SK-N-MC (cell line): Measurements from ENCODE around the gene ERI3.

Experiments
- DNase-seq: peaks from one replicate; pipeline ENCODE4 v3.0.0-alpha.2; 2011; ENCODE audit warnings: low read depth, low spot score
- H3K27ac ChIP-seq: fragments of 200-600 bp; sonication (generic); 2 replicates; pipeline ENCODE4 v1.5.1; 2016; ENCODE audit warnings: mixed run types
- H3K36me3 ChIP-seq: fragments of 200-600 bp; sonication (generic); 2 replicates; pipeline ENCODE4 v1.6.1; 2017; ENCODE audit warnings: antibody characterized with exemption, low read length, mixed read lengths; ENCODE audit not compliant: insufficient read depth
- H3K4me3 ChIP-seq: fragments of 200-600 bp; sonication (generic); 2 replicates; pipeline ENCODE4 v1.5.1; 2016
- H3K9ac ChIP-seq: fragments of 200-600 bp; sonication (generic); 2 replicates; pipeline ENCODE4 v1.8.0; 2017; ENCODE audit warnings: mixed run types, mixed read lengths; ENCODE audit not compliant: insufficient read length
- H3K9me3 ChIP-seq: fragments of 200-600 bp; sonication (generic); 2 replicates; pipeline ENCODE4 v1.6.1; 2017; ENCODE audit warnings: low read depth, mild to moderate bottlenecking, antibody characterized with exemption, low read length, moderate library complexity, mixed read lengths
- EZH2 ChIP-seq: fragments of 200-600 bp; sonication (generic); IDR thresholded peaks from one replicate; pipeline ENCODE4 v1.6.1; 2017; ENCODE audit warnings: antibody characterized with exemption
- FOXP2 ChIP-seq: optimal IDR thresholded peaks from 2 replicates; pipeline ENCODE3; 2011; ENCODE audit warnings: mild to moderate bottlenecking, moderate library complexity; ENCODE audit not compliant: insufficient read depth; ENCODE audit errors: extremely low read length, control extremely low read depth
- POLR2AphosphoS5 ChIP-seq: IDR thresholded peaks from 2 replicates; pipeline ENCODE4 v1.6.1; 2012; ENCODE audit warnings: mild to moderate bottlenecking, low read depth, low read length, borderline replicate concordance

Gene ERI3

GRCh38 chr1:44260792-44261170 is 94.3 kb downstream of the ERI3 start:
- Histone ChIP-seq H3K9ac (no peak overlapping the region), H3K9me3 (no peaks in the 10 kb centered on the region), H3K27ac (no peak overlapping the region), H3K4me3 (no peak overlapping the region), H3K36me3 (peaks cover 5% of the 10 kb centered on the region; the same call in 1 of the 2 replicates)
- TF ChIP-seq POLR2AphosphoS5 (no peak), FOXP2 (no peak), EZH2 (no peak)
- DNase-seq, result no peak

DNA sequence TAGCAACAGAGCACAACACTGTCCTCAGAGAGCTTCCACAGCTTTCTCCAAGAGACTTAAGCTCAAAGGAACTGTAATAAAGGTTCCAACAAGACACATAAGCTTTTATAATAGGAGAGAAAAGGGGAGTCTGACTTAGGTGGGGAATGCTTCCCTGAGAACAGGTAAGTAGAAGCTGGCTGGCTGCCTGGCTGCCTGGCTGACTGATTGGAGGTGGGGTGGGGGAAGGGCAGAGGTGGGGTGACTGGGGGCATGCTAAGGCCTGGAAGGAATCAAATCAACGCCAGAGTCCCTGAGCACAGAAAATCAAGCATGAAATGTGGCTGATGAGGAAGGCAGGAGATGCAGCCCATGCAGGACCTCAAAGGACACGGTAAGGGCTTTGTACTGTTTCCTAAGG is 96.0 kb downstream of the ERI3 start:
- H3K9ac ChIP-seq, result no peak overlapping the region
- DNase-seq, result no peak
- peaks cover 5% of the 10 kb centered on the region; the same call in 1 of the 2 replicates for H3K36me3 ChIP-seq
- H3K9me3 ChIP-seq, result no peaks in the 10 kb centered on the region
- no peak overlapping the region for H3K4me3 ChIP-seq
- H3K27ac ChIP-seq, result no peak overlapping the region
- TF ChIP-seq FOXP2 (no peak), POLR2AphosphoS5 (no peak), EZH2 (no peak)

DNA sequence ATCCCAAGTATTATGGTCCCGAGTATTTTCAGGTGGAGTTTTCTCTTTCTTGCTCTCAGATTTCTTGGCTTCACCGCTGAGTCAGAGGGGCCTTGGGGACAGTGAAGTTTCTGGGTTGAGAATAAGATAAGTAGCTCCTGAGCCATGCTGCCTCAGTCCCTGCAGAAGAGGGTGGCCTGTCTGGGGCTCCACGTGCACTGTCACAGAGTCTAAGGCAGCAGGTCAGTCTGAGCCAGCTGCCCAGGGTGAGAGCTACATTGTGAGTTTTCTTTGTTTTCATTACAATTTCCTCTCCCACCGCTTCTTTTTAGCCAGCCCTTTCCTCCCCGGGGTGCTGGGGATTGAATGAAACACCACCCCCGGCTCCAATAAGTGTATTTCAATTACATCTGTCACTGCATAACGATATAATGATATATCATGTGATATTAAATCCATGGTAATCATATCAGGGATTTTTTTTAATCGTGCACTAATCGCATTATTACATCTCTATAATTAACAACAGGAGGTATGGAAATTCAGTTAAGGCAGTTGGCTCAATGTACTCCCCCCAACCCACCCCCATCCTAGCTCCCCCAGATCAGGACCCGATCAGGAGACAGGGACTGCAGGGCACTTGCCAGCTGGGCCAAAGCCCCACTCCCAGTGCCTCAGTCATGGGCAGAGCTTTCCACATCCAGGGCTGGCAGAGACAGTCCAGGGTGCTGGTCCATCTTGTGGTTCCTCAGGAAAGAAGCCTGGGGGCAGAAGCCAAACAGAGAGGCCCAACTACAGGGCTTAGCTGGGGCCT is 98.1 kb downstream of the ERI3 start:
- no peak for DNase-seq
- Histone ChIP-seq H3K36me3 (peaks cover 5% of the 10 kb centered on the region; the same call in 1 of the 2 replicates), H3K4me3 (no peak overlapping the region), H3K27ac (no peak overlapping the region), H3K9me3 (no peaks in the 10 kb centered on the region), H3K9ac (no peak overlapping the region)
- TF ChIP-seq EZH2 (no peak), FOXP2 (no peak), POLR2AphosphoS5 (no peak)

DNA sequence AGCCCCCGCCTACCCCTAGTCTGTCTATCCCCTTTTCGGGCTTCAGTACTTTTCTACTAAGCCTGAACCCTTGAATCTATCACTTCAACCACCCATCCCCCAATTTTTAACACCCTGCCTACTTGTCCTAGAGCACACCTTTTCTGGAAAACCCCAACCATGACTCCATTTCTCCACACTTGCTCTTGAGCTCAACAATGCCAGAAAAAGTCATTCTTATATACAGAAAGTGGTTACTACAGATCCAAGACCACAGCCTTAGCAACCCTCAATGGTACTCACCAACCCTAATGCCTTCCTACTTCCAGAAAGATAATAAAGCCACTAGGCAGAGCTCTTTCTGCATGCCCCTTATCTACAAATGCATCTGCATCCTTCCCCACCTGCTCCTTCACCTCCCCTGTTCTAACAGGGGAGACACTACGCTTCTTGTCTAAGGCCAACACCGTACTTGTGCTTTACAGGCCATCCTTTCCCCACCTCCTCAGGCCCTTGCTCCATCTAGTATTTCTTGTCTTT is 100.6 kb downstream of the ERI3 start:
- no peak for DNase-seq
- no peak for TF ChIP-seq EZH2
- TF ChIP-seq POLR2AphosphoS5, result no peak
- no peak for TF ChIP-seq FOXP2
- Histone ChIP-seq H3K36me3 (peaks cover 5% of the 10 kb centered on the region; the same call in 1 of the 2 replicates), H3K4me3 (no peak overlapping the region), H3K9ac (no peak overlapping the region), H3K9me3 (no peaks in the 10 kb centered on the region), H3K27ac (no peak overlapping the region)

- no peak overlapping the region for H3K4me3 ChIP-seq
- 0 out of 2 replicates have a peak, but pooled peaks cover 5% of the 10 kb centered on the region for H3K36me3 ChIP-seq
- no peak overlapping the region for H3K27ac ChIP-seq
- no peaks in the 10 kb centered on the region for H3K9me3 ChIP-seq
- DNase-seq, result no peak
- TF ChIP-seq POLR2AphosphoS5, result no peak
- TF ChIP-seq EZH2, result no peak
- TF ChIP-seq FOXP2, result no peak
- no peak overlapping the region for H3K9ac ChIP-seq
Observed at GRCh38 chr1:44251989-44252671, 102.9 kb downstream of the ERI3 start.

GRCh38 chr1:44251486-44251885 is 103.6 kb downstream of the ERI3 start:
- Histone ChIP-seq H3K9me3 (no peaks in the 10 kb centered on the region), H3K36me3 (0 out of 2 replicates have a peak, but pooled peaks cover 3% of the 10 kb centered on the region), H3K9ac (no peak overlapping the region), H3K27ac (no peak overlapping the region), H3K4me3 (no peak overlapping the region)
- TF ChIP-seq FOXP2, result no peak
- no peak for DNase-seq

- Histone ChIP-seq H3K4me3 (no peak overlapping the region), H3K9ac (no peak overlapping the region), H3K36me3 (no peaks in the 10 kb centered on the region), H3K27ac (no peak overlapping the region), H3K9me3 (no peaks in the 10 kb centered on the region)
- DNase-seq, result no peak
- TF ChIP-seq POLR2AphosphoS5 (no peak), EZH2 (no peak), FOXP2 (no peak)
Observed at GRCh38 chr1:44250068-44250781, 104.8 kb downstream of the ERI3 start.

DNA sequence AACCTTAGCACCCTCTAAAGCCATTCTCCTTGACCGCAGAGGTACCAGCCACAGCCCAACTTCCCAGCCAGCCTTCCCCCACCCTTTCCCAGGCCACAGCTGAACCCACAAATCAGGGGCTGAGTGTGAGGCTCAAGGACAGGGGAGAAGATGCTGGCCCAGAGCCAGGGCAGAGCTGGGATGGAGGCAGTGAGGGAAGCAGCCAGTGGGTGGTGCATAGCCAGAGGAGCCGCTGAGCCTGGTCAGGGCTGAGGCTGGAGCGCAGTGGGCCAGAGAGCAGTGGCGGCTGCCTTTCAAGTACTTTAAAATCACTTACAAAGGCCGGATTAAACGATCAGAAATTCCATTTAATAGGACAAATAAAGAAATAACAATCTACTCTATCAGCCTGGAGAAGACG is 105.5 kb downstream of the ERI3 start:
- DNase-seq, result no peak
- Histone ChIP-seq H3K27ac (no peak overlapping the region), H3K9ac (no peak overlapping the region), H3K4me3 (no peak overlapping the region), H3K36me3 (no peaks in the 10 kb centered on the region), H3K9me3 (no peaks in the 10 kb centered on the region)
- no peak for TF ChIP-seq EZH2
- no peak for TF ChIP-seq FOXP2
- no peak for TF ChIP-seq POLR2AphosphoS5
